MM.1S (cell line): ENCODE data around the gene ITGA3.

Experiments
- EZH2 ChIP-seq: fragments of 300-600 bp; sonication (generic); optimal IDR thresholded peaks from 2 replicates; pipeline ENCODE3; 2017; ENCODE audit warnings: low read depth, mild to moderate bottlenecking, antibody characterized with exemption, low read length, mixed read lengths
- EZH2phosphoT487 ChIP-seq: fragments of 300-600 bp; sonication (generic); IDR thresholded peaks from 2 replicates; pipeline ENCODE4 v1.6.1; 2018; ENCODE audit warnings: antibody characterized with exemption, low read length
- TF ChIP-seq, protein P1 (sequence below): fragments of 300-600 bp; sonication (generic); IDR thresholded peaks from 2 replicates; pipeline ENCODE4 v1.5.1; 2016; ENCODE audit warnings: antibody characterized with exemption, low read length, mixed read lengths

DNA sequence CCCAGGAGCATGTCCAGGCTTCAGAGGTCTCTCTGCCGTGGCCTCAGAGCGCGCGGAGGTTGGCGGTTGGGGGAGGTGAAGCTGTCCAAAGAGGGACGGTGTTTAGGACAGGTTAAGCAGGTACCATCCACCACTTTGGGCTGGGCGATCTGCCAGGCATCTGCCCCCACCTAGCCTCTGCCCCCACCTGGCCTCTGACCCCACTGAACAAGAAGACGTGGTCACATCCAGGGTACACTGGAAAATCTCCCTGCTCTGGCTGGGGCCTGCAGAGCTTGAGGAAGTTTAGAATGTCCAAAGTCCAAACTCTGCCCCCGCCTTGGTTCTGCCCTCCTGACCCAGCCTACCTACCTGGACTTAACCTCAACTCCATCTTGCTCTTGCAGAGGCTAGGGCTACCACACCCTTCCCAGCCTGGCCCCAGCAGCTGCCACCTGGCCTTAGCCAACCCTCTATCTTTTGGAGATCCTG lies 1.6 kb downstream of the ITGA3 start:
- TF ChIP-seq, protein P1, sequence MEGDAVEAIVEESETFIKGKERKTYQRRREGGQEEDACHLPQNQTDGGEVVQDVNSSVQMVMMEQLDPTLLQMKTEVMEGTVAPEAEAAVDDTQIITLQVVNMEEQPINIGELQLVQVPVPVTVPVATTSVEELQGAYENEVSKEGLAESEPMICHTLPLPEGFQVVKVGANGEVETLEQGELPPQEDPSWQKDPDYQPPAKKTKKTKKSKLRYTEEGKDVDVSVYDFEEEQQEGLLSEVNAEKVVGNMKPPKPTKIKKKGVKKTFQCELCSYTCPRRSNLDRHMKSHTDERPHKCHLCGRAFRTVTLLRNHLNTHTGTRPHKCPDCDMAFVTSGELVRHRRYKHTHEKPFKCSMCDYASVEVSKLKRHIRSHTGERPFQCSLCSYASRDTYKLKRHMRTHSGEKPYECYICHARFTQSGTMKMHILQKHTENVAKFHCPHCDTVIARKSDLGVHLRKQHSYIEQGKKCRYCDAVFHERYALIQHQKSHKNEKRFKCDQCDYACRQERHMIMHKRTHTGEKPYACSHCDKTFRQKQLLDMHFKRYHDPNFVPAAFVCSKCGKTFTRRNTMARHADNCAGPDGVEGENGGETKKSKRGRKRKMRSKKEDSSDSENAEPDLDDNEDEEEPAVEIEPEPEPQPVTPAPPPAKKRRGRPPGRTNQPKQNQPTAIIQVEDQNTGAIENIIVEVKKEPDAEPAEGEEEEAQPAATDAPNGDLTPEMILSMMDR = no peak
- no peak for TF ChIP-seq EZH2
- TF ChIP-seq EZH2phosphoT487 = no peak
